Uterus (tissue), 4 donors: ENCODE data around the gene ADH1B. TPM values are rescaled to one million over a fixed set of nuclear protein-coding genes. Genes with fewer than 3 reads are reported as not detected.

Experiments
- DNase-seq, 2 donors: peaks; one replicate each; pipeline ENCODE4 v3.0.0-alpha.2; 2019 to 2020
- H3K27ac ChIP-seq, 2 donors: fragments of 200-600 bp; sonication (generic); 1 replicate in 1 of 2; 2 replicates in 1 of 2; pipeline ENCODE4 v1.5.1; 2016 to 2018
- H3K27me3 ChIP-seq, 2 donors: fragments of 200-600 bp; sonication (generic); one replicate each; pipeline ENCODE4 v1.5.1; 2018 to 2019; ENCODE audit warnings: control low read depth in 1 of 2
- H3K36me3 ChIP-seq, 2 donors: fragments of 200-600 bp; sonication (generic); one replicate each; pipeline ENCODE4 v1.5.1; 2019; ENCODE audit warnings: control low read depth in 1 of 2
- H3K4me1 ChIP-seq, 2 donors: fragments of 200-600 bp; sonication (generic); one replicate each; pipeline ENCODE4 v1.5.1; 2018 to 2019; ENCODE audit warnings: control low read depth in 1 of 2
- H3K4me3 ChIP-seq, 2 donors: fragments of 200-600 bp; sonication (generic); 1 replicate in 1 of 2; 2 replicates in 1 of 2; pipeline ENCODE4 v1.5.1; 2018 to 2019; ENCODE audit warnings: mild to moderate bottlenecking in 1 of 2
- H3K9me3 ChIP-seq, 2 donors: fragments of 200-600 bp; sonication (generic); one replicate each; pipeline ENCODE4 v1.5.1; 2019; ENCODE audit warnings: control low read depth in 1 of 2
- POLR2A ChIP-seq, 2 donors: fragments of 450-650 bp; IDR thresholded peaks; one replicate each; pipeline ENCODE4 v1.6.1; 2016; ENCODE audit warnings: antibody characterized with exemption in 2 of 2, mild to moderate bottlenecking in 1 of 2, moderate library complexity in 1 of 2
- intact Hi-C: fragments of 100-400 bp; cut with DNase I; formaldehyde crosslinking; loops from one replicate; pipeline ENCODE4 v1.15.1; 2023; ENCODE audit warnings: low total_unique reads
- total RNA-seq, 4 donors: library from RNA; depleted of rRNA in 3 of 4; stranded (reverse); fragments of >200 nt in 3 of 4; gene quantifications; one replicate each; pipeline versions ENCODE4 v1.1.0 to v1.2.4, GENCODE V29; 2014 to 2023
- TF ChIP-seq, protein P1 (sequence below), 4 experiments: fragments of 200-600 bp in 2 of 4; fragments of 450-650 bp in 2 of 4; sonication (generic) in 2 of 4; IDR thresholded peaks; one replicate each; pipeline ENCODE4 v1.5.1; 2016 to 2019; ENCODE audit warnings: antibody characterized with exemption in 4 of 4, mild to moderate bottlenecking in 2 of 4, moderate library complexity in 1 of 4
- donor health status: DM: yes; HTN: yes; CAD: no.

Gene ADH1B
- total RNA-seq, 4 donors from 2014 or later, result 6.7 to 703 (median 522) TPM

- intact Hi-C loops, result no loop called here
- H3K36me3 ChIP-seq, result no peaks in the 10 kb centered on the region
- H3K9me3 ChIP-seq, result no peaks in the 10 kb centered on the region
- no peak for TF ChIP-seq POLR2A (IDR thresholded peaks at IDR 0.05)
- TF ChIP-seq, protein P1, sequence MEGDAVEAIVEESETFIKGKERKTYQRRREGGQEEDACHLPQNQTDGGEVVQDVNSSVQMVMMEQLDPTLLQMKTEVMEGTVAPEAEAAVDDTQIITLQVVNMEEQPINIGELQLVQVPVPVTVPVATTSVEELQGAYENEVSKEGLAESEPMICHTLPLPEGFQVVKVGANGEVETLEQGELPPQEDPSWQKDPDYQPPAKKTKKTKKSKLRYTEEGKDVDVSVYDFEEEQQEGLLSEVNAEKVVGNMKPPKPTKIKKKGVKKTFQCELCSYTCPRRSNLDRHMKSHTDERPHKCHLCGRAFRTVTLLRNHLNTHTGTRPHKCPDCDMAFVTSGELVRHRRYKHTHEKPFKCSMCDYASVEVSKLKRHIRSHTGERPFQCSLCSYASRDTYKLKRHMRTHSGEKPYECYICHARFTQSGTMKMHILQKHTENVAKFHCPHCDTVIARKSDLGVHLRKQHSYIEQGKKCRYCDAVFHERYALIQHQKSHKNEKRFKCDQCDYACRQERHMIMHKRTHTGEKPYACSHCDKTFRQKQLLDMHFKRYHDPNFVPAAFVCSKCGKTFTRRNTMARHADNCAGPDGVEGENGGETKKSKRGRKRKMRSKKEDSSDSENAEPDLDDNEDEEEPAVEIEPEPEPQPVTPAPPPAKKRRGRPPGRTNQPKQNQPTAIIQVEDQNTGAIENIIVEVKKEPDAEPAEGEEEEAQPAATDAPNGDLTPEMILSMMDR (IDR thresholded peaks at IDR 0.05), result no peak
- H3K4me1 ChIP-seq, result no peaks in the 10 kb centered on the region
- no peak overlapping the region for H3K4me3 ChIP-seq
- H3K27ac ChIP-seq, result no peak overlapping the region
- H3K27me3 ChIP-seq, result no peaks in the 10 kb centered on the region
- no peak for DNase-seq
Observed at GRCh38 chr4:99293357-99293756, 27.8 kb downstream of the ADH1B start.

GRCh38 chr4:99290848-99291786 is 30.1 kb downstream of the ADH1B start, which contains the start of gene ADH1A:
Gene ADH1A (minus strand): TSS chr4:99290985. CDS start chr4:99290914, 71 bp downstream.
- Histone ChIP-seq H3K4me3 (no peak within 1 kb of the TSS), H3K36me3 (no peaks in the 10 kb centered on the region), H3K27me3 (no peaks in the 10 kb centered on the region), H3K9me3 (no peaks in the 10 kb centered on the region), H3K27ac (no peak within 1 kb of the TSS), H3K4me1 (no peaks in the 10 kb centered on the region)
- DNase-seq, result no peak
- intact Hi-C loops, result no loop called here
- TF ChIP-seq POLR2A (IDR thresholded peaks at IDR 0.05), result no peak
- TF ChIP-seq, protein P1 (IDR thresholded peaks at IDR 0.05), result no peak

- Histone ChIP-seq H3K4me3 (no peak overlapping the region), H3K4me1 (no peaks in the 10 kb centered on the region), H3K27me3 (no peaks in the 10 kb centered on the region), H3K36me3 (no peaks in the 10 kb centered on the region), H3K9me3 (no peaks in the 10 kb centered on the region), H3K27ac (no peak overlapping the region)
- intact Hi-C loops, result no loop called here
- DNase-seq, result no peak
- TF ChIP-seq POLR2A (IDR thresholded peaks at IDR 0.05), result no peak
- TF ChIP-seq, protein P1 (IDR thresholded peaks at IDR 0.05), result no peak
Observed at GRCh38 chr4:99285387-99285786, 35.8 kb downstream of the ADH1B start.

- TF ChIP-seq, protein P1 (IDR thresholded peaks at IDR 0.05), result no peak
- no peak for TF ChIP-seq POLR2A (IDR thresholded peaks at IDR 0.05)
- H3K27ac ChIP-seq, result no peak overlapping the region
- intact Hi-C loops, result no loop called here
Observed at GRCh38 chr4:99282731-99283130, 38.5 kb downstream of the ADH1B start.

DNA sequence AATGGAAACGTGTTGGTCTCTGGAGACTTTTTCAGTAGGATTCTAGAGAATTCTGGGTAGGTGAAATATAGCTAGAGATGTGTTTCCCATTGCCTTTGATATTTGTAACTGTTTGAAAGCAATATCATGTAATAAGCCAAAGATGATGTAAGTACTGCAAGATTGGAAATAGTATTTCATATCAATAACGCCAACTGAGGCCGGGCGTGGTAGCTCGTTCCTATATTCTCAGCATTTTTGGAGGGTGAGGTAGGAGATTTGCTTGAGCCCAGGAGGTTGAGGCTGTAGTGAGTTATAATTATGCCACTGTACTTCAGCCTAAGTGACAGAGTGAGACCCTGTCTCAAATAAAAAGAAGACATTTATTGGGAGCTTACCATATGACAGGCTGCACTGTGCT is 39.9 kb downstream of the ADH1B start:
- Histone ChIP-seq H3K4me3 (no peak overlapping the region), H3K27me3 (no peaks in the 10 kb centered on the region), H3K27ac (no peak overlapping the region), H3K4me1 (no peaks in the 10 kb centered on the region), H3K9me3 (no peaks in the 10 kb centered on the region), H3K36me3 (no peaks in the 10 kb centered on the region)
- no peak for TF ChIP-seq POLR2A (IDR thresholded peaks at IDR 0.05)
- TF ChIP-seq, protein P1 (IDR thresholded peaks at IDR 0.05), result no peak
- intact Hi-C loops, result no loop called here
- no peak for DNase-seq

More at GRCh38 chr4:99282731-99283130, 38.5 kb downstream of the ADH1B start:
- Histone ChIP-seq H3K36me3 (no peaks in the 10 kb centered on the region), H3K9me3 (no peaks in the 10 kb centered on the region), H3K4me3 (no peak overlapping the region), H3K4me1 (no peaks in the 10 kb centered on the region), H3K27me3 (no peaks in the 10 kb centered on the region)
- no peak for DNase-seq
